RKO (cell line): ENCODE data around the gene ADGRV1.
A peak's percentile ranks its signal among the peaks of the same experiment; 100 is the strongest.
"Not testable (repeated sequence)": the region's sequence is repeated elsewhere in the genome, so short reads cannot be mapped to it uniquely, and the experiment has no call there.

Experiments
- DNase-seq: peaks from one replicate; pipeline ENCODE4 v3.0.0-alpha.2; 2016; ENCODE audit warnings: low spot score

ADGRV1 gene

GRCh38 chr5:91063098-91063690 lies 504.6 kb downstream of the ADGRV1 start:
- DNase-seq = not testable (repeated sequence)

GRCh38 chr5:91065496-91065895 lies 506.9 kb downstream of the ADGRV1 start:
- DNase-seq = no peak

GRCh38 chr5:91069364-91069763 lies 510.8 kb downstream of the ADGRV1 start:
- no peak for DNase-seq

GRCh38 chr5:91070761-91071550 lies 512.4 kb downstream of the ADGRV1 start:
- no peak for DNase-seq

- DNase-seq = no peak
Measured at GRCh38 chr5:91072881-91073280, 514.3 kb downstream of the ADGRV1 start.

GRCh38 chr5:91074615-91075014 lies 516.0 kb downstream of the ADGRV1 start:
- DNase-seq = no peak

GRCh38 chr5:91076138-91076537 lies 517.5 kb downstream of the ADGRV1 start:
- DNase-seq = no peak

- no peak for DNase-seq
Measured at GRCh38 chr5:91077623-91078022, 519.0 kb downstream of the ADGRV1 start.

GRCh38 chr5:91079037-91079436 lies 520.4 kb downstream of the ADGRV1 start:
- no peak for DNase-seq

GRCh38 chr5:91089758-91090157 lies 531.2 kb downstream of the ADGRV1 start:
- no peak for DNase-seq

GRCh38 chr5:91090995-91091394 lies 532.4 kb downstream of the ADGRV1 start:
- DNase-seq = no peak

GRCh38 chr5:91091471-91092234 lies 533.1 kb downstream of the ADGRV1 start:
- DNase-seq = no peak

- no peak for DNase-seq
Measured at GRCh38 chr5:91092859-91093783, 534.5 kb downstream of the ADGRV1 start.

GRCh38 chr5:91095313-91095712 lies 536.7 kb downstream of the ADGRV1 start:
- DNase-seq = no peak

- no peak for DNase-seq
Measured at GRCh38 chr5:91095786-91096385, 537.3 kb downstream of the ADGRV1 start.

GRCh38 chr5:91098541-91098940 lies 539.9 kb downstream of the ADGRV1 start:
- no peak for DNase-seq

- DNase-seq = peak; percentile 88
Measured at GRCh38 chr5:91101600-91102379, 543.2 kb downstream of the ADGRV1 start.

GRCh38 chr5:91103353-91104061 lies 544.9 kb downstream of the ADGRV1 start:
- DNase-seq = peak; percentile 7

- DNase-seq = no peak
Measured at GRCh38 chr5:91104062-91104448, 545.5 kb downstream of the ADGRV1 start.
